ENCODE results near the gene RPTOR. TPM values are rescaled to one million over a fixed set of nuclear protein-coding genes. Genes with fewer than 3 reads are reported as not detected.

The RPTOR gene
- total and polyA plus RNA-seq, 2 donors (not counting 3 experiments of a cell fraction or from before 2014, with no cell fraction given): 10.7 to 41.8 TPM

GRCh38 chr17:80510132-80510531, 34.5 kb upstream of the RPTOR start:
- H3K4me1 ChIP-seq (ENCODE audit: control insufficient read depth, extremely low read depth, insufficient read depth, low read length): no peaks in the 10 kb centered on the region
- no peaks in the 10 kb centered on the region for H3K79me2 ChIP-seq (ENCODE audit: control insufficient read depth, insufficient read depth, low read length)
- DNase-seq (ENCODE audit: low read depth, low spot score) (no peak), FAIRE-seq (no peak)
- TF ChIP-seq GATA2 (IDR thresholded peaks at IDR 0.05; ENCODE audit: insufficient read depth, insufficient read length, low read depth, low read length) (no peak), POLR2A (IDR thresholded peaks at IDR 0.05; ENCODE audit: low read depth, low read length) (no peak), MYC (IDR thresholded peaks at IDR 0.05; ENCODE audit: low read depth, low read length) (no peak), JUN (IDR thresholded peaks at IDR 0.05; ENCODE audit: borderline replicate concordance, insufficient read depth, insufficient read length, low read depth) (no peak), EZH2 (IDR thresholded peaks at IDR 0.05; ENCODE audit: borderline replicate concordance, low read depth, low read length, severe bottlenecking) (no peak), CTCF (IDR thresholded peaks at IDR 0.05; ENCODE audit: extremely low read depth in 1 of 2, insufficient read depth in 1 of 2, low read depth in 1 of 2, low read length in 2 of 2) (no peak), POLR2AphosphoS5 (IDR thresholded peaks at IDR 0.05; ENCODE audit: insufficient read depth, low read depth, low read length) (no peak), FOS (IDR thresholded peaks at IDR 0.05; ENCODE audit: borderline replicate concordance, insufficient read depth, low read length) (no peak), MAX (IDR thresholded peaks at IDR 0.05; ENCODE audit: insufficient read depth, insufficient read length) (no peak)
- intact Hi-C loops (cut with micrococcal nuclease): no loop called here
- dilution Hi-C loops (cut with MboI; ENCODE audit: extremely low pct_ligation_motif_present, low sequenced_read_pairs): no loop called here
- no peaks in the 10 kb centered on the region for H3K9me1 ChIP-seq (replicated peaks; ENCODE audit: control insufficient read depth, extremely low read depth, insufficient read depth, low read length)
- no peaks in the 10 kb centered on the region for H3K9me3 ChIP-seq (replicated peaks; ENCODE audit: control insufficient read depth, insufficient read depth, low read length)
- H3K36me3 ChIP-seq (ENCODE audit: control insufficient read depth in 2 of 2, extremely low read depth in 1 of 2, insufficient read depth in 2 of 2, low read length in 2 of 2): no peaks in the 10 kb centered on the region
- H3K4me3 ChIP-seq (replicated peaks in 1 of 3; ENCODE audit: insufficient read depth in 1 of 3, low read depth in 1 of 3, low read length in 3 of 3): no peak overlapping the region
- H3K4me2 ChIP-seq (ENCODE audit: insufficient read depth, low read length): no peak overlapping the region
- H3K9ac ChIP-seq (replicated peaks; ENCODE audit: extremely low read depth, insufficient read depth, low read length): no peak overlapping the region
- POLR2A ChIA-PET: no interaction called here
- CTCF ChIA-PET: interaction anchor here (1.0 kb wide), 1 partner anchor 10 kb away, joined by 3 read pairs; no protein-coding TSS in a partner anchor
- H3K27me3 ChIP-seq (ENCODE audit: control insufficient read depth in 2 of 2, insufficient read depth in 2 of 2, low read length in 2 of 2): peaks cover under 1 to 6% of the 10 kb centered on the region in 2 experiments
- no peak overlapping the region for H3K27ac ChIP-seq (ENCODE audit: insufficient read depth, low read depth, low read length)
- no peaks in the 10 kb centered on the region for H4K20me1 ChIP-seq (replicated peaks; ENCODE audit: control insufficient read depth, extremely low read depth, insufficient read depth, low read length)
- H2AFZ ChIP-seq (ENCODE audit: low read depth, low read length): no peak overlapping the region
- BruUV-seq (replicated peaks): no TSS peak

Data from endothelial cell of umbilical vein (primary cell).